Neural crest cell (in vitro differentiated cells): Measurements from ENCODE around the gene CBLL1. TPM values are rescaled to one million over a fixed set of nuclear protein-coding genes. Genes with fewer than 3 reads are reported as not detected.
A peak's percentile ranks its signal among the peaks of the same experiment; 100 is the strongest.

Experiments used
- DNase-seq: peaks from one replicate; pipeline ENCODE4 v3.0.0; 2021; ENCODE audit warnings: low read depth, mixed read lengths, low spot score
- H3K27ac Mint-ChIP-seq: one replicate; pipeline ENCODE4 v1.8.0; 2021; ENCODE audit warnings: mild to moderate bottlenecking, mixed read lengths; ENCODE audit not compliant: unreplicated experiment
- H3K27me3 Mint-ChIP-seq: 2 replicates; pipeline ENCODE4 v1.8.0; 2021; ENCODE audit warnings: low read depth, mild to moderate bottlenecking, mixed read lengths
- H3K36me3 Mint-ChIP-seq: 2 replicates; pipeline ENCODE4 v1.8.0; 2021; ENCODE audit warnings: low read depth, mild to moderate bottlenecking, mixed read lengths
- H3K4me1 Mint-ChIP-seq: 2 replicates; pipeline ENCODE4 v1.8.0; 2021; ENCODE audit warnings: mixed read lengths
- H3K4me3 Mint-ChIP-seq: one replicate; pipeline ENCODE4 v1.8.0; 2021; ENCODE audit warnings: mild to moderate bottlenecking, mixed read lengths
- H3K9me3 Mint-ChIP-seq: 2 replicates; pipeline ENCODE4 v1.8.0; 2021; ENCODE audit warnings: mixed read lengths
- CTCF ChIP-seq: fragments of 200-600 bp; sonication (generic); conservative IDR thresholded peaks from 2 replicates; pipeline ENCODE4 v1.5.0; 2021; ENCODE audit warnings: antibody characterized with exemption, mild to moderate bottlenecking
- total RNA-seq: library from RNA; stranded (reverse); gene quantifications from 2 replicates; pipeline ENCODE4 v1.2.1, GENCODE V29; 2021

Gene CBLL1
- total RNA-seq, 1 donor from 2014 or later, result 30.8 TPM

- no peak overlapping the region for H3K27ac Mint-ChIP-seq
- H3K4me1 Mint-ChIP-seq, result no peaks in the 10 kb centered on the region
- DNase-seq, result no peak
- H3K9me3 Mint-ChIP-seq, result peaks cover 3% of the 10 kb centered on the region
- H3K27me3 Mint-ChIP-seq, result no peaks in the 10 kb centered on the region
- H3K4me3 Mint-ChIP-seq, result no peak overlapping the region
- no peaks in the 10 kb centered on the region for H3K36me3 Mint-ChIP-seq
- no peak for TF ChIP-seq CTCF
Measured at GRCh38 chr7:107712896-107713295, 31.0 kb upstream of the CBLL1 start.

GRCh38 chr7:107715531-107715930 lies 28.4 kb upstream of the CBLL1 start:
- TF ChIP-seq CTCF, result no peak
- Mint-ChIP-seq H3K9me3 (no peaks in the 10 kb centered on the region), H3K27me3 (no peaks in the 10 kb centered on the region), H3K27ac (no peak overlapping the region), H3K4me1 (no peaks in the 10 kb centered on the region), H3K36me3 (no peaks in the 10 kb centered on the region), H3K4me3 (no peak overlapping the region)
- no peak for DNase-seq

GRCh38 chr7:107718456-107719193 lies 25.3 kb upstream of the CBLL1 start:
- H3K27me3 Mint-ChIP-seq, result no peaks in the 10 kb centered on the region
- no peak for TF ChIP-seq CTCF
- H3K9me3 Mint-ChIP-seq, result no peaks in the 10 kb centered on the region
- no peaks in the 10 kb centered on the region for H3K36me3 Mint-ChIP-seq
- peaks cover 1% of the 10 kb centered on the region for H3K4me1 Mint-ChIP-seq
- H3K27ac Mint-ChIP-seq, result peak overlapping the region; percentile 22
- no peak for DNase-seq
- H3K4me3 Mint-ChIP-seq, result no peak overlapping the region

- no peak overlapping the region for H3K27ac Mint-ChIP-seq
- DNase-seq, result no peak
- no peak for TF ChIP-seq CTCF
- H3K4me3 Mint-ChIP-seq, result no peak overlapping the region
- H3K36me3 Mint-ChIP-seq, result no peaks in the 10 kb centered on the region
- H3K9me3 Mint-ChIP-seq, result no peaks in the 10 kb centered on the region
- H3K4me1 Mint-ChIP-seq, result peaks cover 5% of the 10 kb centered on the region
- H3K27me3 Mint-ChIP-seq, result peaks cover 4% of the 10 kb centered on the region
Measured at GRCh38 chr7:107721286-107721685, 22.7 kb upstream of the CBLL1 start.

GRCh38 chr7:107723255-107723654 lies 20.7 kb upstream of the CBLL1 start:
- Mint-ChIP-seq H3K9me3 (no peaks in the 10 kb centered on the region), H3K4me3 (no peak overlapping the region)

More at GRCh38 chr7:107723255-107723654, 20.7 kb upstream of the CBLL1 start:
- Mint-ChIP-seq H3K4me1 (peaks cover 5% of the 10 kb centered on the region), H3K27me3 (peaks cover 22% of the 10 kb centered on the region), H3K36me3 (no peaks in the 10 kb centered on the region), H3K27ac (no peak overlapping the region)
- no peak for DNase-seq
- TF ChIP-seq CTCF, result no peak
